Stimulated activated CD4-positive, alpha-beta T cell treated with anti-CD3 and anti-CD28 coated beads, Interleukin-1b, Interleukin-23, amount 100 ng/mL, for 24 hours (primary cell): ENCODE data around the gene DPH7.
A peak's percentile ranks its signal among the peaks of the same experiment; 100 is the strongest.
"Not testable (repeated sequence)": the region's sequence is repeated elsewhere in the genome, so short reads cannot be mapped to it uniquely, and the experiment has no call there.

Experiments
- DNase-seq, 4 experiments: peaks; one replicate each; pipeline ENCODE4 v3.0.0-alpha.2; 2020; ENCODE audit warnings: low read depth in 4 of 4, low spot score in 1 of 4

DPH7 gene

GRCh38 chr9:137578518-137579258 lies at the start of gene DPH7:
Gene DPH7, minus strand, starts transcription at chr9:137578925. Its CDS starts 148 bp downstream, at chr9:137578777.
- peak; percentile 95 to 98 (median 97) for DNase-seq

GRCh38 chr9:137627406-137627805 lies 48.7 kb upstream of the DPH7 start:
- not testable (repeated sequence) for DNase-seq

- DNase-seq = no peak
Measured at GRCh38 chr9:137626464-137626863, 47.7 kb upstream of the DPH7 start.

- DNase-seq = not testable (repeated sequence)
Measured at GRCh38 chr9:137622211-137622610, 43.5 kb upstream of the DPH7 start.

- DNase-seq = no peak
Measured at GRCh38 chr9:137621131-137621757, 42.5 kb upstream of the DPH7 start.

GRCh38 chr9:137620581-137620980 lies 41.9 kb upstream of the DPH7 start:
- no peak for DNase-seq

- DNase-seq = no peak
Measured at GRCh38 chr9:137620048-137620405, 41.3 kb upstream of the DPH7 start.

GRCh38 chr9:137619240-137620047 lies 40.7 kb upstream of the DPH7 start:
- no peak for DNase-seq

GRCh38 chr9:137618105-137619067 lies 39.7 kb upstream of the DPH7 start, which contains the start of gene EHMT1:
Gene EHMT1, plus strand, starts transcription at chr9:137619005. Its CDS starts 24 bp downstream, at chr9:137619029.
- peak; percentile 70 to 82 (median 76) for DNase-seq

- DNase-seq = no peak
Measured at GRCh38 chr9:137615387-137615871, 36.7 kb upstream of the DPH7 start.

- DNase-seq = no peak
Measured at GRCh38 chr9:137614631-137615386, 36.1 kb upstream of the DPH7 start.

GRCh38 chr9:137613738-137614523 lies 35.2 kb upstream of the DPH7 start:
- no peak for DNase-seq

- DNase-seq = no peak
Measured at GRCh38 chr9:137613259-137613658, 34.5 kb upstream of the DPH7 start.

GRCh38 chr9:137612741-137613142 lies 34.0 kb upstream of the DPH7 start:
- no peak for DNase-seq

GRCh38 chr9:137611623-137612609 lies 33.2 kb upstream of the DPH7 start:
- DNase-seq = no peak

GRCh38 chr9:137610944-137611343 lies 32.2 kb upstream of the DPH7 start:
- no peak for DNase-seq

- no peak for DNase-seq
Measured at GRCh38 chr9:137607141-137607857, 28.6 kb upstream of the DPH7 start.
